Left lung (tissue), 10 donors: ENCODE measurements around the gene ZMYND8. TPM values are rescaled to one million over a fixed set of nuclear protein-coding genes. Genes with fewer than 3 reads are reported as not detected.
"Not testable (repeated sequence)": the region's sequence is repeated elsewhere in the genome, so short reads cannot be mapped to it uniquely, and the experiment has no call there.

Source experiments
- ATAC-seq: fragments of 200-7000 bp; cut with Tn5 transposase; one replicate; pipeline ENCODE4 v1.9.1; 2020; ENCODE audit warnings: moderate library complexity
- DNase-seq, 4 donors: peaks; one replicate each; pipeline ENCODE4 v3.0.0-alpha.2; 2013 to 2020
- H3K27ac ChIP-seq, 2 donors: fragments of 200-600 bp; sonication (generic) in 1 of 2; one replicate each; pipeline versions ENCODE4 v1.5.0 to v1.8.0; 2020 to 2021
- H3K27me3 ChIP-seq, 2 donors: fragments of 200-600 bp; sonication (generic) in 1 of 2; one replicate each; pipeline versions ENCODE4 v1.5.0 to v1.8.0; 2020 to 2021
- H3K36me3 ChIP-seq, 2 donors: fragments of 200-600 bp; sonication (generic) in 1 of 2; one replicate each; pipeline versions ENCODE4 v1.5.0 to v1.8.0; 2020 to 2021
- H3K4me1 ChIP-seq, 2 donors: fragments of 200-600 bp; one replicate each; pipeline ENCODE4 v1.8.0; 2021
- H3K4me3 ChIP-seq, 2 donors: fragments of 200-600 bp; sonication (generic) in 1 of 2; one replicate each; pipeline versions ENCODE4 v1.5.0 to v1.8.0; 2020 to 2021; ENCODE audit warnings: mild to moderate bottlenecking in 1 of 2
- H3K9me3 ChIP-seq, 2 donors: fragments of 200-600 bp; sonication (generic) in 1 of 2; one replicate each; pipeline versions ENCODE4 v1.5.0 to v1.8.0; 2020 to 2021
- intact Hi-C, 2 donors: fragments of 100-400 bp; cut with DNase I; formaldehyde crosslinking; loops; one replicate each; pipeline versions ENCODE4 v1.11.2 to v1.14.2; 2022
- polyA plus RNA-seq, 6 donors: library from polyadenylated mRNA; unstranded; fragments of 120-200 nt; gene quantifications; one replicate each; pipeline ENCODE4 v1.2.1, GENCODE V29; 2013; ENCODE audit not compliant: insufficient read length in 6 of 6
- total RNA-seq, 2 donors: library from RNA; stranded (reverse); fragmentation: NEBNext Ultra II Directional; extraction: Animal tissue kit (Norgen Biotek cat#: 25700); gene quantifications; one replicate each; pipeline ENCODE4 v1.2.1, GENCODE V29; 2021
- TF ChIP-seq, protein P1 (sequence below), 2 donors: fragments of 200-600 bp; sonication (generic) in 1 of 2; IDR thresholded peaks; one replicate each; pipeline versions ENCODE4 v1.5.0 to v1.8.0; 2021; ENCODE audit warnings: antibody characterized with exemption in 2 of 2
- donor health status: DM: no; HTN: yes; CAD: no.
- donor health status: DM: no; HTN: no; CAD: no.

ZMYND8 gene
- total and polyA plus RNA-seq, 8 donors = 38.9 to 50.8 (median 42.4) TPM

DNA sequence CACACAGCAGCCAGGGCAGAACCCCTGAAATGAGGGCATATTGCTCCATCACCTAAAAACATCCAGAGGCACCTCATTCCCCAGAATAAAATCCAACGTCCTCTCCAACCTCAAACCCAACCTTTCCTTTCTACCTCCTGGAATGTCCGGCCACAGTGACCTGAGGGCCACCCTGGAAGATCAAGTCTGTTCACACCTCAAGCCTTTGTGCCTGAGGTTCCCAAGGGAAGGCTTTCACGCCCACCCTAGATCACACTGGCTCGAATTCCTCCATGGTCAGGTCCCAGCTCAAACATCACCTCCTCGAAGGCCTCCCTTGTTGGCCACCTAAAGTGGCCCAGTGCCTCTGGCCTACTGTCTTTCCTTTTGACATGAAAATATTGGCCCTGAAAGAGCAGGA, 88.9 kb downstream of the ZMYND8 start:
- TF ChIP-seq, protein P1, sequence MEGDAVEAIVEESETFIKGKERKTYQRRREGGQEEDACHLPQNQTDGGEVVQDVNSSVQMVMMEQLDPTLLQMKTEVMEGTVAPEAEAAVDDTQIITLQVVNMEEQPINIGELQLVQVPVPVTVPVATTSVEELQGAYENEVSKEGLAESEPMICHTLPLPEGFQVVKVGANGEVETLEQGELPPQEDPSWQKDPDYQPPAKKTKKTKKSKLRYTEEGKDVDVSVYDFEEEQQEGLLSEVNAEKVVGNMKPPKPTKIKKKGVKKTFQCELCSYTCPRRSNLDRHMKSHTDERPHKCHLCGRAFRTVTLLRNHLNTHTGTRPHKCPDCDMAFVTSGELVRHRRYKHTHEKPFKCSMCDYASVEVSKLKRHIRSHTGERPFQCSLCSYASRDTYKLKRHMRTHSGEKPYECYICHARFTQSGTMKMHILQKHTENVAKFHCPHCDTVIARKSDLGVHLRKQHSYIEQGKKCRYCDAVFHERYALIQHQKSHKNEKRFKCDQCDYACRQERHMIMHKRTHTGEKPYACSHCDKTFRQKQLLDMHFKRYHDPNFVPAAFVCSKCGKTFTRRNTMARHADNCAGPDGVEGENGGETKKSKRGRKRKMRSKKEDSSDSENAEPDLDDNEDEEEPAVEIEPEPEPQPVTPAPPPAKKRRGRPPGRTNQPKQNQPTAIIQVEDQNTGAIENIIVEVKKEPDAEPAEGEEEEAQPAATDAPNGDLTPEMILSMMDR (IDR thresholded peaks at IDR 0.05) = no peak
- H3K36me3 ChIP-seq = peaks cover 0 to 66% of the 10 kb centered on the region in 2 donors
- no peak overlapping the region for H3K27ac ChIP-seq
- ATAC-seq (no peak), DNase-seq (no peak)
- intact Hi-C loops = no loop called here
- H3K27me3 ChIP-seq = no peaks in the 10 kb centered on the region
- no peaks in the 10 kb centered on the region for H3K9me3 ChIP-seq
- no peak overlapping the region for H3K4me3 ChIP-seq
- H3K4me1 ChIP-seq = peaks cover 0 to 6% of the 10 kb centered on the region in 2 donors

DNA sequence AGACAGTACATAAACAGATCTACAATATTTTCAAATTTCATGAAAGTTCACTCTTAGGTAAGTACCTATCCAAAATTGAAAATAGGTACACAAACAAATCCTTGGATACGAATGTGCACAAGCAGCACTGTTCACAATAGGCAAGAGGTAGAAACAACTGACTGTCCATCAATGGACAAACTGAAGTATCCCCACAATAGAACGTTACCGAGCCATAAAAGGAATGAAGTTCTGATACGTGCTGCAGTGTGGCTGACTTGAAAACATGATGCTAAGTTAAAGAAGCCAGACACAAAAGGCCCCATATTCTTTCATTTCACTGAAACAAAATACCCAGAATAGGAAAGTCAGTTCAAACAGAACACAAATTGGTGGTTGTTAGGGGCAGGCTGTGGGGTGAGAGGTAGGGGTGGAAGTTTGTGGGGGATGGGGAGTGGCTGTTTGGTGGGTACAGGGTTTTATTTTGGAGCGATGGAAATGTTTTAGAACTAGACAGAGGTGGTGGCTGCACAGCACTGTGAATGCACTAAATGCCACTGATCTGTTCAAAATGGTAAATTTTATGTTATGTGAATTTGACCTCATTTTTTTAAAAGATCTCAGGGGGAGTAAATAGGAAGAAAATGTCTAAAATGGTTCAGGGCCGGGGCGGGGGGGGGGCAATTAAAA, 89.5 kb downstream of the ZMYND8 start:
- DNase-seq (no peak), ATAC-seq (no peak)
- H3K4me1 ChIP-seq = peaks cover 0 to 6% of the 10 kb centered on the region in 2 donors
- H3K36me3 ChIP-seq = peaks cover 0 to 72% of the 10 kb centered on the region in 2 donors
- no peak overlapping the region for H3K4me3 ChIP-seq
- no peaks in the 10 kb centered on the region for H3K27me3 ChIP-seq
- no peak overlapping the region for H3K27ac ChIP-seq
- TF ChIP-seq, protein P1 (IDR thresholded peaks at IDR 0.05) = no peak
- intact Hi-C loops = no loop called here
- no peaks in the 10 kb centered on the region for H3K9me3 ChIP-seq

DNA sequence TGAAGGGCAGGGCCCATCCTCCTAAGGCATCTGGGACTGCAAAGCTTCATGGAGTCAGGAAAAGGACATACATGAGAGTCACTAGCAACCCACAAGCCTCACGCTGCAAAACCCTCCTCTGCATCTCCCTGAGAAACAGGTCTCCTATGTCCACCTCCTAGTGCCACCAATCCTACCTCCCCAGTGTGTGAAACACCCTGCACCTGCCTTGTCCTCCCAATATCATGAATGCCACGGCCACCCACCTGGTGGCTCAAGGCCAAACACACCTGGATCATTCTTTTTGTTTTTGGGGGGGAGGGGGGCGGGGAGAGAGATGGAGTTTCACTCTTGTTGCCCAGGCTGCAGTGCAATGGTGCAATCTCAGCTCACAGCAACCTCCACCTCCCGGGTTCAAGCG, 90.5 kb downstream of the ZMYND8 start:
- no peaks in the 10 kb centered on the region for H3K27me3 ChIP-seq
- DNase-seq (no peak), ATAC-seq (no peak)
- TF ChIP-seq, protein P1 (IDR thresholded peaks at IDR 0.05) = no peak
- intact Hi-C loops = no loop called here
- peaks cover 0 to 72% of the 10 kb centered on the region in 2 donors for H3K36me3 ChIP-seq
- no peaks in the 10 kb centered on the region for H3K9me3 ChIP-seq
- peaks cover 0 to 6% of the 10 kb centered on the region in 2 donors for H3K4me1 ChIP-seq
- H3K4me3 ChIP-seq = no peak overlapping the region
- H3K27ac ChIP-seq = no peak overlapping the region

DNA sequence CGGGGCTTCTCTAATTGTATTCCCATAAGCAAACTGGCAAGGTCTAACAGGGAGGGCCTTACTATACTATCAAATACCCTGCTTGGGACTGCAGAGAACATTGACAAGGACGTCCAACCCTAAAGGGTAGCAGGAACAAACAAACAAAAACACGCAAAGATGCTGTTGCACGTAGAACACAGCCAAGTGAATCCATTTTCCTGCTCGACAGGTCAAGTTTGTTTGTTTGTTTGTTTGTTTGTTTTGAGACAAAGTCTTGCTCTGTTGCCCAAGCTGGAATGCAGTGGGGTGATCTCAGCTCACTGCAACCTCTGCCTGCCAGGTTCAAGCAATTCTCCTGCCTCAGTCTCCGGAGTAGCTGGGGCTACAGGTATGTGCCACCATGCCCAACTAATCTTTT, 91.3 kb downstream of the ZMYND8 start:
- Histone ChIP-seq H3K4me3 (no peak overlapping the region), H3K27ac (no peak overlapping the region), H3K9me3 (no peaks in the 10 kb centered on the region), H3K4me1 (peaks cover 0 to 6% of the 10 kb centered on the region in 2 donors), H3K27me3 (no peaks in the 10 kb centered on the region), H3K36me3 (peaks cover 0 to 73% of the 10 kb centered on the region in 2 donors)
- ATAC-seq (no peak), DNase-seq (no peak)
- intact Hi-C loops = no loop called here
- TF ChIP-seq, protein P1 (IDR thresholded peaks at IDR 0.05) = no peak

DNA sequence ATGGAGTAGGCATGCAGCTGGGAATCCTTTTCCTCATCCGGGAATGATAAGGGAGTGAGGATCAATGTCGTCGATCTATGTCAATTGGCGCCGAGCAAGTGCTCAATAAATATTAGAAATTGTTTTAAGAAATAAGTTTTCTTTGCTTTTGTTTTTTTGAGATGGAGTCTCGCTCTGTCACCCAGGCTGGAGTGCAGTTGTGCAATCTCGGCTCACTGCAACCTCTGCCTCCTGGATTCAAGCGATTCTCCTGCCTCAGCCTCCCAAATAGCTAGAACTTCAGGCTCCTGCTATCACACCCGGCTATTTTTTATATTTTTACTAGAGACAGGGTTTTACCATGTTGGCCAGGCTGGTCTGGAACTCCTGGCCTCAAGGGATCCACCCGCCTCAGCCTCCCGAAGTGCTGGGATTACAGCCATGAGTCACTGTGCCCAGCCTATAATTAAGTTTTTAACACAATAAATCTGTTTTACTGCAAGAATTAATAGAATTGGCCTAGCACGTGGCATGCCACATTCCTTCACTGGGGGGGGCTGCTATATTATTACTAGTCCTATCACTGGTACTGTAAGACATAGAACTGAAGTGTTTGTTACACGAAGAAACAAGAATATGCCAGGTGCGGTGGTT, 92.2 kb downstream of the ZMYND8 start:
- intact Hi-C loops, ATAC-seq, H3K9me3 ChIP-seq, H3K27me3 ChIP-seq, DNase-seq, H3K4me1 ChIP-seq, H3K4me3 ChIP-seq, H3K27ac ChIP-seq: not testable (repeated sequence)
- H3K36me3 ChIP-seq = peaks cover 0 to 73% of the 10 kb centered on the region in 2 donors
